GM19467 (cell line): ENCODE data around the gene RAMAC.
"Not testable (repeated sequence)": the region's sequence is repeated elsewhere in the genome, so short reads cannot be mapped to it uniquely, and the experiment has no call there.

ENCODE experiments used
- ATAC-seq: cut with Tn5 transposase; IDR thresholded peaks from one replicate; pipeline ENCODE4 v1.9.1; 2021; ENCODE audit warnings: mild to moderate bottlenecking, moderate library complexity; ENCODE audit not compliant: unreplicated experiment

The RAMAC gene

GRCh38 chr15:83012076-83012426, 26.0 kb downstream of the RAMAC start:
- no peak for ATAC-seq

- no peak for ATAC-seq
These were observed 26.6 kb downstream of the RAMAC start for GRCh38 chr15:83012636-83013035.

- ATAC-seq: no peak
These were observed 28.2 kb downstream of the RAMAC start for GRCh38 chr15:83014205-83014653.

- ATAC-seq: no peak
These were observed 29.4 kb downstream of the RAMAC start for GRCh38 chr15:83015361-83015760.

- no peak for ATAC-seq
These were observed 30.9 kb downstream of the RAMAC start for GRCh38 chr15:83016906-83017305.

GRCh38 chr15:83018436-83018835, 32.4 kb downstream of the RAMAC start:
- ATAC-seq: no peak

GRCh38 chr15:83030021-83030420, 44.0 kb downstream of the RAMAC start:
- ATAC-seq: no peak

GRCh38 chr15:83031234-83031633, 45.2 kb downstream of the RAMAC start:
- not testable (repeated sequence) for ATAC-seq

- no peak for ATAC-seq
These were observed 50.2 kb downstream of the RAMAC start for GRCh38 chr15:83036253-83036652.

- ATAC-seq: no peak
These were observed 53.2 kb downstream of the RAMAC start for GRCh38 chr15:83039206-83039605.
